K562 (cell line): Measurements from ENCODE around the gene AJAP1. TPM values are rescaled to one million over a fixed set of nuclear protein-coding genes. Genes with fewer than 3 reads are reported as not detected.
A peak's percentile ranks its signal among the peaks of the same experiment; 100 is the strongest.

Experiments used
- C11orf30 ChIP-seq: fragments of 450-650 bp; IDR thresholded peaks from 2 replicates; pipeline ENCODE4 v1.6.1; 2016; ENCODE audit warnings: low read depth, mild to moderate bottlenecking
- COPS2 ChIP-seq: fragments of 450-650 bp; conservative IDR thresholded peaks from 2 replicates; pipeline ENCODE4 v1.6.1; 2016; ENCODE audit warnings: mild to moderate bottlenecking, moderate library complexity
- MAFF ChIP-seq: IDR thresholded peaks from 2 replicates; pipeline ENCODE4 v1.6.1; 2012; ENCODE audit warnings: low read length, improper control_type of control experiment
- MAFG ChIP-seq: fragments of 450-650 bp; conservative IDR thresholded peaks from 2 replicates; pipeline ENCODE4 v1.6.1; 2016; ENCODE audit warnings: missing genetic modification characterization, missing compliant biosample characterization
- MAFK ChIP-seq: IDR thresholded peaks from 2 replicates; pipeline ENCODE4 v1.6.1; 2011; ENCODE audit warnings: low read length, improper control_type of control experiment
- MEF2A ChIP-seq: IDR thresholded peaks from 2 replicates; pipeline ENCODE4 v1.6.1; 2011; ENCODE audit warnings: low read depth, mild to moderate bottlenecking, low read length, moderate library complexity; ENCODE audit not compliant: control insufficient read depth
- TOE1 ChIP-seq, 2 experiments: fragments of 450-650 bp in 1 of 2; sonication (generic) in 1 of 2; formaldehyde crosslinking in 1 of 2; IDR thresholded peaks; 2 replicates each; pipeline versions ENCODE4 v1.7.1 to v1.8.0; 2016 to 2022; ENCODE audit warnings: borderline replicate concordance in 2 of 2, mild to moderate bottlenecking in 2 of 2, antibody characterized with exemption in 1 of 2, inconsistent platforms in 1 of 2, low read depth in 1 of 2, missing genetic modification reagents in 1 of 2, moderate library complexity in 1 of 2
- WHSC1 ChIP-seq: IDR thresholded peaks from one replicate; pipeline ENCODE4 v1.6.1; 2012; ENCODE audit warnings: low read length, control low read depth, inconsistent platforms
- YY1 ChIP-seq, 3 experiments: IDR thresholded peaks; 2 replicates each; pipeline ENCODE4 v1.6.1; 2011; ENCODE audit warnings: low read length in 2 of 3, mild to moderate bottlenecking in 2 of 3, moderate library complexity in 2 of 3, borderline replicate concordance in 1 of 3, control low read depth in 1 of 3, low read depth in 1 of 3; ENCODE audit not compliant: insufficient read depth in 3 of 3, insufficient replicate concordance in 2 of 3, control insufficient read depth in 1 of 3, insufficient read length in 1 of 3; ENCODE audit errors: extremely low read depth in 1 of 3
- ZNF316 ChIP-seq: fragments of 450-650 bp; IDR thresholded peaks from 2 replicates; pipeline ENCODE4 v1.6.1; 2016
- polyA plus RNA-seq, 8 experiments: library from polyadenylated mRNA; depleted of rRNA in 4 of 8; stranded (reverse) in 5 of 8; unstranded in 3 of 8; fragments of >200 nt; fragmentation: Nextera tagmentation in 2 of 8; fragmentation: Illumina TruSeq in 1 of 8; extraction: Ambion mirVana in 2 of 8; extraction: Trizol in 1 of 8; gene quantifications; 2 replicates each; pipeline versions ENCODE4 v1.2.1 to v1.2.3, GENCODE V29; 2011 to 2014; ENCODE audit warnings: inconsistent platforms in 1 of 8, missing spikeins in 1 of 8
- total RNA-seq, 7 experiments: library from RNA; depleted of rRNA in 6 of 7; stranded (reverse); fragments of >200 nt in 6 of 7; fragmentation: Illumina TruSeq in 2 of 7; extraction: Trizol in 2 of 7; gene quantifications; 2 replicates each; pipeline versions ENCODE4 v1.2.1 to v1.2.3, GENCODE V29; 2011 to 2021; ENCODE audit warnings: low replicate concordance in 1 of 7
- TF ChIP-seq, protein P1 (sequence below): fragments of 150-350 bp; IDR thresholded peaks from 2 replicates; pipeline ENCODE4 v1.6.1; 2014; ENCODE audit warnings: low read depth, mild to moderate bottlenecking, low read length, borderline replicate concordance
- TF ChIP-seq, protein P2 (sequence below): fragments of 450-650 bp; conservative IDR thresholded peaks from 2 replicates; pipeline ENCODE4 v1.6.1; 2016; ENCODE audit warnings: missing genetic modification characterization, low read depth, mild to moderate bottlenecking, control low read depth, missing compliant biosample characterization
- TF ChIP-seq, protein P3 (sequence below): sonication (generic); formaldehyde crosslinking; IDR thresholded peaks from 2 replicates; pipeline ENCODE4 v1.8.0; 2022; ENCODE audit warnings: missing genetic modification reagents, mild to moderate bottlenecking, moderate library complexity, borderline replicate concordance

AJAP1 gene
- total and polyA plus RNA-seq, 9 of the 15 experiments (the other 6 are each of a cell fraction or from before 2014, with no cell fraction given) = not detected

DNA sequence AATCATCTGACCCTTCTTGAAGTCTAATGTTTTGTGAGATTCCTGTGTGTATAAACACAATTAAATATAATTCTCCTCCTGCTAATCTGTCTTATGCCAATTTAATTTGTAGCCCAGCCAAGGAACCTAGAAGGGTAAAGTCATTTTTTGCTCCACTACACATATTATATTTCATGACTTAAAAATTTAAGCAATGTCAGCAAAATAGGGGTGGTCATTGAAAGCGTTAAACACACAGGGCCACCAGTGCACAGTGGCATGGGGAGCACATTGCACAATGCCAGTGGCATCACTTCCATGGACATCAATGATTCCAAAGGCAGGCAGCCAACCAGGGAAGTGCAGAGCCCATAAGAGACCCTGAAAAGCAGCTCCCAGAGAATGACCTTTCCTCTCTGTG is 166.1 kb downstream of the AJAP1 start (continued):
- TF ChIP-seq, protein P1, sequence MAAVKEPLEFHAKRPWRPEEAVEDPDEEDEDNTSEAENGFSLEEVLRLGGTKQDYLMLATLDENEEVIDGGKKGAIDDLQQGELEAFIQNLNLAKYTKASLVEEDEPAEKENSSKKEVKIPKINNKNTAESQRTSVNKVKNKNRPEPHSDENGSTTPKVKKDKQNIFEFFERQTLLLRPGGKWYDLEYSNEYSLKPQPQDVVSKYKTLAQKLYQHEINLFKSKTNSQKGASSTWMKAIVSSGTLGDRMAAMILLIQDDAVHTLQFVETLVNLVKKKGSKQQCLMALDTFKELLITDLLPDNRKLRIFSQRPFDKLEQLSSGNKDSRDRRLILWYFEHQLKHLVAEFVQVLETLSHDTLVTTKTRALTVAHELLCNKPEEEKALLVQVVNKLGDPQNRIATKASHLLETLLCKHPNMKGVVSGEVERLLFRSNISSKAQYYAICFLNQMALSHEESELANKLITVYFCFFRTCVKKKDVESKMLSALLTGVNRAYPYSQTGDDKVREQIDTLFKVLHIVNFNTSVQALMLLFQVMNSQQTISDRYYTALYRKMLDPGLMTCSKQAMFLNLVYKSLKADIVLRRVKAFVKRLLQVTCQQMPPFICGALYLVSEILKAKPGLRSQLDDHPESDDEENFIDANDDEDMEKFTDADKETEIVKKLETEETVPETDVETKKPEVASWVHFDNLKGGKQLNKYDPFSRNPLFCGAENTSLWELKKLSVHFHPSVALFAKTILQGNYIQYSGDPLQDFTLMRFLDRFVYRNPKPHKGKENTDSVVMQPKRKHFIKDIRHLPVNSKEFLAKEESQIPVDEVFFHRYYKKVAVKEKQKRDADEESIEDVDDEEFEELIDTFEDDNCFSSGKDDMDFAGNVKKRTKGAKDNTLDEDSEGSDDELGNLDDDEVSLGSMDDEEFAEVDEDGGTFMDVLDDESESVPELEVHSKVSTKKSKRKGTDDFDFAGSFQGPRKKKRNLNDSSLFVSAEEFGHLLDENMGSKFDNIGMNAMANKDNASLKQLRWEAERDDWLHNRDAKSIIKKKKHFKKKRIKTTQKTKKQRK = no peak
- TF ChIP-seq ZNF316 (peak; percentile 77), YY1 (IDR thresholded peaks at IDR 0.05; ENCODE audit: borderline replicate concordance in 1 of 3, control insufficient read depth in 1 of 3, extremely low read depth in 1 of 3, insufficient read depth in 3 of 3, insufficient read length in 1 of 3, insufficient replicate concordance in 2 of 3, low read depth in 1 of 3, low read length in 2 of 3) (no peak), MAFF (peak; percentile 90), MEF2A (no peak), COPS2 (no peak), MAFK (peak; percentile 90), TOE1 (IDR thresholded peaks at IDR 0.05; ENCODE audit: borderline replicate concordance) (no peak), TOE1 (CRISPR knock-in tag; IDR thresholded peaks at IDR 0.05; ENCODE audit: borderline replicate concordance, low read depth) (no peak), MAFG (tag) (peak; percentile 67), C11orf30 (0 out of 2 replicates have a peak, but pooled peaks have one; percentile 46), WHSC1 (no peak)
- TF ChIP-seq, protein P2, sequence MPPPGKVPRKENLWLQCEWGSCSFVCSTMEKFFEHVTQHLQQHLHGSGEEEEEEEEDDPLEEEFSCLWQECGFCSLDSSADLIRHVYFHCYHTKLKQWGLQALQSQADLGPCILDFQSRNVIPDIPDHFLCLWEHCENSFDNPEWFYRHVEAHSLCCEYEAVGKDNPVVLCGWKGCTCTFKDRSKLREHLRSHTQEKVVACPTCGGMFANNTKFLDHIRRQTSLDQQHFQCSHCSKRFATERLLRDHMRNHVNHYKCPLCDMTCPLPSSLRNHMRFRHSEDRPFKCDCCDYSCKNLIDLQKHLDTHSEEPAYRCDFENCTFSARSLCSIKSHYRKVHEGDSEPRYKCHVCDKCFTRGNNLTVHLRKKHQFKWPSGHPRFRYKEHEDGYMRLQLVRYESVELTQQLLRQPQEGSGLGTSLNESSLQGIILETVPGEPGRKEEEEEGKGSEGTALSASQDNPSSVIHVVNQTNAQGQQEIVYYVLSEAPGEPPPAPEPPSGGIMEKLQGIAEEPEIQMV (tag) = no peak
- TF ChIP-seq, protein P3, sequence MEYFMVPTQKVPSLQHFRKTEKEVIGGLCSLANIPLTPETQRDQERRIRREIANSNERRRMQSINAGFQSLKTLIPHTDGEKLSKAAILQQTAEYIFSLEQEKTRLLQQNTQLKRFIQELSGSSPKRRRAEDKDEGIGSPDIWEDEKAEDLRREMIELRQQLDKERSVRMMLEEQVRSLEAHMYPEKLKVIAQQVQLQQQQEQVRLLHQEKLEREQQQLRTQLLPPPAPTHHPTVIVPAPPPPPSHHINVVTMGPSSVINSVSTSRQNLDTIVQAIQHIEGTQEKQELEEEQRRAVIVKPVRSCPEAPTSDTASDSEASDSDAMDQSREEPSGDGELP = no peak
